Muscle layer of colon (tissue), 2 donors: ENCODE measurements around the gene JPH2.

ENCODE experiments used
- H3K27ac ChIP-seq: one replicate; pipeline ENCODE4 v1.7.0; 2013; ENCODE audit warnings: low read depth, mild to moderate bottlenecking, low read length, moderate library complexity
- H3K27me3 ChIP-seq, 2 donors: one replicate each; pipeline ENCODE4 v1.7.0; 2013; ENCODE audit warnings: low read length in 2 of 2, mild to moderate bottlenecking in 2 of 2; ENCODE audit not compliant: insufficient read depth in 2 of 2, control insufficient read depth in 1 of 2
- H3K36me3 ChIP-seq: one replicate; pipeline ENCODE4 v1.7.0; 2013; ENCODE audit warnings: mild to moderate bottlenecking, low read length; ENCODE audit not compliant: insufficient read depth
- H3K4me1 ChIP-seq: one replicate; pipeline ENCODE4 v1.7.0; 2013; ENCODE audit warnings: mild to moderate bottlenecking, low read length; ENCODE audit not compliant: insufficient read depth
- H3K4me3 ChIP-seq, 2 donors: one replicate each; pipeline ENCODE4 v1.7.0; 2013; ENCODE audit warnings: low read length in 2 of 2, low read depth in 1 of 2, mild to moderate bottlenecking in 1 of 2, moderate library complexity in 1 of 2
- H3K9ac ChIP-seq: one replicate; pipeline ENCODE4 v1.7.0; 2013; ENCODE audit warnings: low read length
- H3K9me3 ChIP-seq: one replicate; pipeline ENCODE4 v1.7.0; 2013; ENCODE audit warnings: mild to moderate bottlenecking, low read length
- donor health status: abdominal sarcoma.
- donor health status: Adenocarcinoma of cecum.

The JPH2 gene

GRCh38 chr20:44104798-44105517 is 82.0 kb downstream of the JPH2 start:
- Histone ChIP-seq H3K27ac (no peak overlapping the region), H3K36me3 (no peaks in the 10 kb centered on the region), H3K4me1 (peaks cover 16% of the 10 kb centered on the region), H3K4me3 (no peak overlapping the region), H3K9ac (no peak overlapping the region), H3K27me3 (no peaks in the 10 kb centered on the region), H3K9me3 (no peaks in the 10 kb centered on the region)

- no peak overlapping the region for H3K27ac ChIP-seq
- H3K4me3 ChIP-seq = no peak overlapping the region
- no peaks in the 10 kb centered on the region for H3K9me3 ChIP-seq
- H3K27me3 ChIP-seq = no peaks in the 10 kb centered on the region
- peaks cover 22% of the 10 kb centered on the region for H3K4me1 ChIP-seq
- H3K36me3 ChIP-seq = no peaks in the 10 kb centered on the region
- H3K9ac ChIP-seq = no peak overlapping the region
These were observed 84.4 kb downstream of the JPH2 start for GRCh38 chr20:44102582-44102981.

DNA sequence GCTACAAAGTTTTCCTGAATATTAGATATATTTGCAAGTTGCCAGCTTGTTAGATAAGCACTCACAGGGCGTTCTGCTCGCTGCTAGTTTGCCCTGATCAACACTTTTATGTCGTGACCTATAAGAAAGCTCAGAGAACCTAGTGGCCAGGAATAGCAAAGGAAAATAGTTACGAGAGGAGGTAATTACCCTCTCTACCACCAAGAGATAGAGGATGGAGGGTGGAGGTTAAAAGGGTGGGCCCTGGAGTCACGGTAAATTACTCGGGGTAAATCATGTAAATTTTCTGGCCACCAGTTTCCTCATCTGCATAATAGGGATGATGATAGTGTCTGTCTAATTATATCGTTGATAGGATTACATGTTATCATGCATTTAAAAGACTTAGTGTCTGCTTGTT is 87.2 kb downstream of the JPH2 start:
- H3K4me1 ChIP-seq = peaks cover 13% of the 10 kb centered on the region
- H3K27ac ChIP-seq = no peak overlapping the region
- H3K9me3 ChIP-seq = no peaks in the 10 kb centered on the region
- H3K4me3 ChIP-seq = no peak overlapping the region
- no peak overlapping the region for H3K9ac ChIP-seq
- no peaks in the 10 kb centered on the region for H3K36me3 ChIP-seq
- no peaks in the 10 kb centered on the region for H3K27me3 ChIP-seq

DNA sequence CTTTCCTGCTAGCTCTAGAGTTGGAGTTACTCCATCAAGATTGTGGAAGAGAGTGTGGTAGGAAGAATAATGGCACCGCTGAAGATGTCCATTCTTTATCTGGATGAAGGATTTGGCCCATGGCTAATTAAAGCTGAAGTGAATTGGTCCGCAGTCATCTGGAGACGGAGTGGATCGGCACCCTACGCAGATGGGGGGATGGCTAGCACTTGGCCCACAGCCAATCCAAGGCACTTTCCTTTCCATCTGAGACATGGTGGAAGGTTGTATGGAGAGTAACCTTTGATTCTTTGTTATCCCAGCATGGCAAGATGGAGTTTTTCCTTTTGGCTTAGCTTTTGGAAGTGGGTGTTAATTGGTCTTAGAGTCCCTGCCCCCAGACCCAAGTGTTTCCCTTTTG is 88.3 kb downstream of the JPH2 start:
- Histone ChIP-seq H3K9ac (no peak overlapping the region), H3K4me3 (no peak overlapping the region), H3K27me3 (no peaks in the 10 kb centered on the region), H3K4me1 (peaks cover 7% of the 10 kb centered on the region), H3K36me3 (no peaks in the 10 kb centered on the region), H3K9me3 (no peaks in the 10 kb centered on the region), H3K27ac (no peak overlapping the region)

GRCh38 chr20:44098256-44098630 is 88.7 kb downstream of the JPH2 start:
- Histone ChIP-seq H3K4me1 (peaks cover 7% of the 10 kb centered on the region), H3K9me3 (no peaks in the 10 kb centered on the region), H3K9ac (no peak overlapping the region), H3K27ac (no peak overlapping the region), H3K4me3 (no peak overlapping the region), H3K27me3 (no peaks in the 10 kb centered on the region), H3K36me3 (no peaks in the 10 kb centered on the region)

DNA sequence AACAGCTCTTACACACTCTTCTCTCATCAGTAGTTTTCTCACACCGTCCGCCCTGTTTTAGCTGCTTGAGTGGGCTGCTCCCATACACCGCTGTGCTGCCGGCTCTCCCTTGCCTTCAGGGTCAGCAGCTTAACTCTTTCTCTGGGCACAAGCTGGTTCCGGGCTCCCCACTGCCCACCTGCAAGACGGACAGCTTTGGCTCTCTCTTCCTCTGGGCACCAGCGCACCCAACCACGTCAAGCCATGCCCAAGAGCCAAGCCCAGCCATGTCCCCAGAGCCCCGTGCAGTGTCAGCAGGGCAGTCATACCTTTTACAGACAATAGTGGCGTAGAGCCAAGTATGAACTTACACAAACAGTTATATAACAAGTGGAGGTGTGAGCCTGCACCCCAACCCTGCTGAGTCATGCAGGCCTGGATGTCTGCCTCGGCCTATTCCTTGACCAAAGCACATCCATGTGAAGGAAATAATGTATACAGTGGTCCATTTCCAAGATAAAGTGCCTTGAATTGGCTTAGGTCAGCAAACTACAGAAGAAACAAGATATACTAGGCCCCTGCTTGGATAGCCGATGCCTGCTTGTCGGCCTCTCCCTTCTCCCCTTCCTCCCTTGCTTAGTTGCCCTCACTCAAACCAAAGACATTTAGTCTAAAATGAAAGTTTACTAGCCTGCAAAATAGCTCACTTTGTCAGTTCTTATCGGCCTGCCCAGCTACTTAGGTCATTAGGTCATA is 89.3 kb downstream of the JPH2 start:
- peaks cover 7% of the 10 kb centered on the region for H3K4me1 ChIP-seq
- H3K9me3 ChIP-seq = no peaks in the 10 kb centered on the region
- no peaks in the 10 kb centered on the region for H3K36me3 ChIP-seq
- no peak overlapping the region for H3K4me3 ChIP-seq
- H3K27me3 ChIP-seq = no peaks in the 10 kb centered on the region
- no peak overlapping the region for H3K27ac ChIP-seq
- no peak overlapping the region for H3K9ac ChIP-seq

- no peak overlapping the region for H3K27ac ChIP-seq
- no peaks in the 10 kb centered on the region for H3K27me3 ChIP-seq
- H3K9me3 ChIP-seq = no peaks in the 10 kb centered on the region
- peaks cover 7% of the 10 kb centered on the region for H3K4me1 ChIP-seq
- no peak overlapping the region for H3K9ac ChIP-seq
- H3K4me3 ChIP-seq = no peak overlapping the region
- H3K36me3 ChIP-seq = no peaks in the 10 kb centered on the region
These were observed 91.2 kb downstream of the JPH2 start for GRCh38 chr20:44095831-44096230.

- H3K4me1 ChIP-seq = peaks cover 7% of the 10 kb centered on the region
These were observed 93.8 kb downstream of the JPH2 start for GRCh38 chr20:44093249-44093582.

DNA sequence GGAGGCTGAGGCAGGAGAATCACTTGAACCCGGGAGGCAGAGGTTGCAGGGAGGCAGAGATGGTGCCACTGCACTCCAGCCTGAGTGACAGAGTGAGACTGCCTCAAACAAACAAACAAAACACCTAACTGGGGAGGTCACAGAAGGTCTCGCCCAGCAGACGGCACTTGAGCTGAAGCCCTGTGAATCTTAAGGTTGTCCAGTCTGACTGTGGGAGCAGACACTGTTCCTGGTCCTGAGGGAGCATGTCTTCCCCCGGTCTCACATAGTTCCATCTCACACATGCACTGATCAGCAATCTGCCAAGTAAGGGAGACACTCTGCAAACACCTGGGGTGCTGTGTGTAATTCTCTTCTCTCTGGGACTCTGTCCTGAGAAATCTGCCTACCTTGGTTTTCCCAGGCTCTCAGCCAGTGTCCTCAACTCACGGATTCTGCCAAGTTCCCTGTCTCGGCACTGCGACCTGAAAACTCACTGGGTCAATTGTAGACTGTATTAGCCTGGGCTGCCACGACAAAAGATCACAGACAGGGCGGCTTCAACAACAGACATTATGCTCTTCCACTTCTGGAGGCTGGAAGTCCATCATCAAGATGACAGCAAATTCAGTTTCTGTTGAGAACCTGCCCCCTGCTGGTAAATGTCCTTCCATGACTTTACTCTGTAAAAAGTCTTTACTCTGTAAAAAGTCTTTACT is 94.3 kb downstream of the JPH2 start:
- no peak overlapping the region for H3K9ac ChIP-seq
- peaks cover 2% of the 10 kb centered on the region for H3K4me1 ChIP-seq
- H3K9me3 ChIP-seq = no peaks in the 10 kb centered on the region
- no peak overlapping the region for H3K27ac ChIP-seq
- H3K4me3 ChIP-seq = no peak overlapping the region
- no peaks in the 10 kb centered on the region for H3K36me3 ChIP-seq
- no peaks in the 10 kb centered on the region for H3K27me3 ChIP-seq

More at GRCh38 chr20:44093249-44093582, 93.8 kb downstream of the JPH2 start:
- Histone ChIP-seq H3K27ac (no peak overlapping the region), H3K9ac (no peak overlapping the region), H3K27me3 (no peaks in the 10 kb centered on the region), H3K4me3 (no peak overlapping the region), H3K36me3 (no peaks in the 10 kb centered on the region), H3K9me3 (no peaks in the 10 kb centered on the region)

DNA sequence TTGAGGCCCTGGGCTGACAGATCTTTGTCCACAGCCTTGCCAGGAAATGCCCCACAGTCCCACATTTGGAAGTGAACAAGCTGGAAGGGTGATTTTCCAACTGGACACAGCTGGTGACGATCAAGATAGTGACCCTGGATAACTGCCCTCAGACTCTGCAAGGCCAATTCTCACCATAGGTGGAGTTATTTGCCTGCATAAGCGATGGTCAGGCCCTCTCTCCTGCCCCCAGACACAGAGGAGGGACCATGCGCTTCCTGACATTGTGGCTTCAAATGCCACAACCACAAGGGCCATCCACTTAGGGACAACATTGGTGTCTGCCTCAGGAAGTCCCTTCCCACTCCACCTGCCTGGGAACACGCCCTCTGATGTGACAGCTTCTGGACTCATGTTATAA is 96.0 kb downstream of the JPH2 start:
- Histone ChIP-seq H3K36me3 (no peaks in the 10 kb centered on the region), H3K4me1 (no peaks in the 10 kb centered on the region), H3K9me3 (no peaks in the 10 kb centered on the region)

GRCh38 chr20:44089987-44090674 is 96.9 kb downstream of the JPH2 start:
- H3K27me3 ChIP-seq = no peaks in the 10 kb centered on the region
- no peak overlapping the region for H3K9ac ChIP-seq
- H3K27ac ChIP-seq = no peak overlapping the region
- no peaks in the 10 kb centered on the region for H3K36me3 ChIP-seq
- no peaks in the 10 kb centered on the region for H3K9me3 ChIP-seq
- H3K4me3 ChIP-seq = no peak overlapping the region
- no peaks in the 10 kb centered on the region for H3K4me1 ChIP-seq

More for the DNA sequence above, 96.0 kb downstream of the JPH2 start:
- Histone ChIP-seq H3K9ac (no peak overlapping the region), H3K4me3 (no peak overlapping the region), H3K27ac (no peak overlapping the region), H3K27me3 (no peaks in the 10 kb centered on the region)
